Smooth muscle cell (in vitro differentiated cells): ENCODE data around the gene NXN. TPM values are rescaled to one million over a fixed set of nuclear protein-coding genes. Genes with fewer than 3 reads are reported as not detected.

Experiments used
- DNase-seq: peaks from one replicate; lab custom pipeline; 2025; ENCODE audit not compliant: unreplicated experiment; lab: John Stamatoyannopoulos, UW
- H2AFZ ChIP-seq: fragments of 200-600 bp; sonication (generic); 2 replicates; pipeline ENCODE4 v1.6.0; 2016; ENCODE audit warnings: antibody characterized with exemption, low read depth, mild to moderate bottlenecking
- H3F3A ChIP-seq: fragments of 200-600 bp; sonication (generic); 2 replicates; pipeline ENCODE4 v1.6.0; 2017; ENCODE audit warnings: antibody characterized with exemption, low read depth
- H3K27ac ChIP-seq: fragments of 200-600 bp; sonication (generic); 2 replicates; pipeline ENCODE4 v1.5.1; 2016; ENCODE audit warnings: low read depth, mild to moderate bottlenecking
- H3K27me3 ChIP-seq: fragments of 200-600 bp; sonication (generic); 2 replicates; pipeline ENCODE4 v1.6.1; 2016; ENCODE audit warnings: low read depth, mild to moderate bottlenecking
- H3K36me3 ChIP-seq: fragments of 200-600 bp; sonication (generic); 2 replicates; pipeline ENCODE4 v1.5.1; 2016; ENCODE audit warnings: low read depth
- H3K4me1 ChIP-seq: fragments of 200-600 bp; sonication (generic); 2 replicates; pipeline ENCODE4 v1.5.1; 2016; ENCODE audit warnings: low read depth
- H3K4me2 ChIP-seq: fragments of 200-600 bp; sonication (generic); 2 replicates; pipeline ENCODE4 v1.6.0; 2016; ENCODE audit warnings: mild to moderate bottlenecking
- H3K4me3 ChIP-seq: fragments of 200-600 bp; sonication (generic); 2 replicates; pipeline ENCODE4 v1.5.1; 2016; ENCODE audit warnings: mild to moderate bottlenecking
- H3K79me2 ChIP-seq: fragments of 200-600 bp; sonication (generic); 2 replicates; pipeline ENCODE4 v1.6.0; 2016; ENCODE audit warnings: low read depth, mild to moderate bottlenecking
- H3K9ac ChIP-seq: fragments of 200-600 bp; sonication (generic); 2 replicates; pipeline ENCODE4 v1.6.0; 2016; ENCODE audit warnings: low read depth
- H3K9me3 ChIP-seq: fragments of 200-600 bp; sonication (generic); replicated peaks from 2 replicates; pipeline ENCODE4 v1.5.1; 2016; ENCODE audit warnings: low read depth
- H4K20me1 ChIP-seq: fragments of 200-600 bp; sonication (generic); 2 replicates; pipeline ENCODE4 v1.6.0; 2016; ENCODE audit warnings: low read depth
- CTCF ChIP-seq: fragments of 200-600 bp; sonication (generic); IDR thresholded peaks from 2 replicates; pipeline ENCODE4 v1.5.1; 2017; ENCODE audit warnings: borderline replicate concordance, mild to moderate bottlenecking, antibody characterized with exemption; ENCODE audit not compliant: insufficient read depth, poor library complexity, severe bottlenecking
- WGBS: methylation state at CpG from one replicate; pipeline ENCODE4 v1.1.7; 2016; ENCODE audit warnings: low lambda C conversion rate; 5-methylcytosine and 5-hydroxymethylcytosine counted together
- polyA plus RNA-seq: library from polyadenylated mRNA; unstranded; fragments of >200 nt; fragmentation: Nextera tagmentation; extraction: Ambion mirVana; gene quantifications from 2 replicates; pipeline ENCODE4 v1.2.1, GENCODE V29; 2016
- total RNA-seq: library from RNA; depleted of rRNA; stranded (reverse); fragments of >200 nt; gene quantifications from 2 replicates; pipeline ENCODE4 v1.2.3, GENCODE V29; 2014

NXN gene
- total and polyA plus RNA-seq, 2 experiments from 2014 or later: 58.3 to 78.6 TPM

DNA sequence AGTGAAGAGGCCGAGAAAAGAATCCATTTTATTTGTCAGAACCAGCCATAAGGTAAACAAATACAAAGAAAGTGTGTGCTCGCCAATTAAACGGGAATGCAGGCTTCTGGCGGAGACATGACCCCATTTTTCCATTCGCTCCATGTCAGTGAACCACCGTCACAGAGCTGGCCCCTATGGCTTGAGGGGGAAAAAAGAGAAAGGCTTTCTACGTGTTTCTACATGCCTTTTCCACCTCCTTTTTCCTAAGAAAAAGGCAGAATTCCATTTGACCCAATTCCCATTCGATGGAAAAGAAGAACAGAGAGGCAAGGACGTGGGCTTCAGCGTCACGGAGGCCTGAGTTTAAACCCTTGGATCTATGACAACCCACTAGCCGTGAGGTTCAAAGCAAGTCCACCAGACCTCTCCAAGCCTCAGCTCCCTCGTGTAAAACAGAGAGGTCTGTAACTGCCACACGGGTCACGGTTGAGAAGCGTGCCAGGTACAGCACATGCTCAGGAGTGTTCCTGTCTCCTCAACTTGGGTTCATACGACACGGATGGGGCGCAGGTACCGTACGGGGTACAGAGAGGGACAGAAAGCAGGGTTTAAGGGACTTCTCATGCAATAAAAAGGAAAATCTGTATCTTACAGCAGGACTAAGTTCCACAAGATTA is 91.9 kb downstream of the NXN start:
- no peaks in the 10 kb centered on the region for H3K9me3 ChIP-seq
- H2AFZ ChIP-seq: no peak overlapping the region
- TF ChIP-seq CTCF: no peak
- peaks cover 91% of the 10 kb centered on the region for H4K20me1 ChIP-seq
- WGBS: 48% methylated on average over 21 of the region's 21 CpGs
- no peak for DNase-seq
- H3F3A ChIP-seq: peaks cover 37% of the 10 kb centered on the region
- H3K9ac ChIP-seq: peak overlapping the region; percentile 61
- peaks cover 97% of the 10 kb centered on the region for H3K79me2 ChIP-seq
- no peaks in the 10 kb centered on the region for H3K36me3 ChIP-seq
- peaks cover 11% of the 10 kb centered on the region for H3K4me1 ChIP-seq
- H3K27ac ChIP-seq: peak overlapping the region; percentile 92
- H3K4me3 ChIP-seq: no peak overlapping the region
- peak overlapping the region; percentile 24 for H3K4me2 ChIP-seq
- no peaks in the 10 kb centered on the region for H3K27me3 ChIP-seq

- no peak for DNase-seq
Observed at GRCh38 chr17:885971-886571, 93.5 kb downstream of the NXN start.

DNA sequence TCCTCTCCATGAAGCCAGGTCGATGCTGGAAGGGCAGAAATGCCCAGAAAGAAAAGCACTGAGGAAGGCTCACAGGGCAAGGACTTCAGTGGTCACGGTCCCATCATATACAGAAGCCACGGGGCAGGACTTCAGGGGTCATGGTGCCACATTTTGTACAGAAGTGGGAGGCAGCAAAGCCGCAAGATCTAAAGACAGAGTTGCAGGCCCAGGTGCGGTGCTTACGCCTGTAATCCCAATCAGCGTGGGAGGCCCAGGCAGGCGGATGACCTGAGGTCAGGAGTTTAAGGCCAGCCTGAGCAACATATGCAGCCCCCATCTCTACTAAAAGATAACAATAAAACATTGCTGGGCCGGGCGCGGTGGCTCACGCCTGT is 96.0 kb downstream of the NXN start:
- no peaks in the 10 kb centered on the region for H3K36me3 ChIP-seq
- H3K9ac ChIP-seq: no peak overlapping the region
- H3K27me3 ChIP-seq: no peaks in the 10 kb centered on the region
- peak overlapping the region; percentile 48 for H3K27ac ChIP-seq
- peaks cover 27% of the 10 kb centered on the region for H3K4me1 ChIP-seq
- H3K9me3 ChIP-seq: no peaks in the 10 kb centered on the region
- peaks cover 40% of the 10 kb centered on the region for H3F3A ChIP-seq
- no peak for TF ChIP-seq CTCF
- DNase-seq: no peak
- H4K20me1 ChIP-seq: peaks cover 82% of the 10 kb centered on the region
- H3K4me3 ChIP-seq: no peak overlapping the region
- peak overlapping the region; percentile 34 for H3K4me2 ChIP-seq
- no peak overlapping the region for H2AFZ ChIP-seq
- 91% methylated on average over 12 of the region's 12 CpGs for WGBS
- H3K79me2 ChIP-seq: peaks cover 86% of the 10 kb centered on the region

More at GRCh38 chr17:885971-886571, 93.5 kb downstream of the NXN start:
- Histone ChIP-seq H2AFZ (no peak overlapping the region), H3K27me3 (no peaks in the 10 kb centered on the region), H4K20me1 (peaks cover 83% of the 10 kb centered on the region), H3K27ac (no peak overlapping the region), H3K4me3 (no peak overlapping the region), H3K9ac (no peak overlapping the region), H3K36me3 (no peaks in the 10 kb centered on the region), H3K4me1 (peaks cover 12% of the 10 kb centered on the region), H3F3A (peaks cover 47% of the 10 kb centered on the region), H3K4me2 (no peak overlapping the region), H3K79me2 (peaks cover 97% of the 10 kb centered on the region), H3K9me3 (no peaks in the 10 kb centered on the region)
- WGBS: 96% methylated on average over 18 of the region's 18 CpGs
- TF ChIP-seq CTCF: no peak
